Activated CD4-positive, alpha-beta T cell treated with anti-CD3 and anti-CD28 coated beads, Interleukin-2, amount 50 U/mL, for 16 hours (primary cell): ENCODE results near the gene CSRNP3.

ENCODE experiments used
- DNase-seq: peaks from one replicate; pipeline ENCODE4 v3.0.0-alpha.2; 2020

The CSRNP3 gene

GRCh38 chr2:165469417-165469816 is at the start of gene CSRNP3:
CSRNP3 (plus strand) TSS chr2:165469698; CDS start chr2:165595066, 125,368 bp downstream.
- no peak for DNase-seq

- no peak for DNase-seq
These were observed 49.3 kb upstream of the CSRNP3 start for GRCh38 chr2:165420231-165420630.

GRCh38 chr2:165423081-165423480 is 46.4 kb upstream of the CSRNP3 start:
- DNase-seq = no peak

- DNase-seq = no peak
These were observed 43.9 kb upstream of the CSRNP3 start for GRCh38 chr2:165425556-165425955.

- DNase-seq = no peak
These were observed 41.8 kb upstream of the CSRNP3 start for GRCh38 chr2:165427686-165428085.

GRCh38 chr2:165428926-165429325 is 40.6 kb upstream of the CSRNP3 start:
- DNase-seq = no peak

GRCh38 chr2:165431014-165431413 is 38.5 kb upstream of the CSRNP3 start:
- no peak for DNase-seq

GRCh38 chr2:165432234-165432966 is 37.1 kb upstream of the CSRNP3 start:
- no peak for DNase-seq

GRCh38 chr2:165434865-165435496 is 34.5 kb upstream of the CSRNP3 start:
- DNase-seq = no peak

- DNase-seq = no peak
These were observed 33.9 kb upstream of the CSRNP3 start for GRCh38 chr2:165435611-165436010.

- no peak for DNase-seq
These were observed 32.9 kb upstream of the CSRNP3 start for GRCh38 chr2:165436559-165436958.

- no peak for DNase-seq
These were observed 29.1 kb upstream of the CSRNP3 start for GRCh38 chr2:165440367-165440766.

GRCh38 chr2:165443511-165443910 is 26.0 kb upstream of the CSRNP3 start:
- DNase-seq = no peak

GRCh38 chr2:165448406-165448805 is 21.1 kb upstream of the CSRNP3 start:
- no peak for DNase-seq

GRCh38 chr2:165450156-165450555 is 19.3 kb upstream of the CSRNP3 start:
- DNase-seq = no peak

- no peak for DNase-seq
These were observed 17.2 kb upstream of the CSRNP3 start for GRCh38 chr2:165452327-165452726.

GRCh38 chr2:165453561-165454094 is 15.9 kb upstream of the CSRNP3 start:
- no peak for DNase-seq

GRCh38 chr2:165454905-165455304 is 14.6 kb upstream of the CSRNP3 start:
- DNase-seq = no peak

- DNase-seq = no peak
These were observed 13.5 kb upstream of the CSRNP3 start for GRCh38 chr2:165456027-165456426.

GRCh38 chr2:165462443-165462842 is 7.1 kb upstream of the CSRNP3 start:
- DNase-seq = no peak

- DNase-seq = no peak
These were observed 3.1 kb upstream of the CSRNP3 start for GRCh38 chr2:165466386-165466785.

GRCh38 chr2:165467921-165468320 is 1.6 kb upstream of the CSRNP3 start:
- no peak for DNase-seq

GRCh38 chr2:165470361-165470760 is 863 bp downstream of the CSRNP3 start:
- no peak for DNase-seq

GRCh38 chr2:165471349-165471950 is 2.0 kb downstream of the CSRNP3 start:
- no peak for DNase-seq
